Stimulated activated memory B cell treated with anti-CD40 and anti-IgM and Interleukin-4, amounts not matched to agents 10 μg/mL and 1 μg/mL and 100 μg/mL, for 72 hours (primary cell): Measurements from ENCODE around the gene YEATS2.
"Not testable (repeated sequence)": the region's sequence is repeated elsewhere in the genome, so short reads cannot be mapped to it uniquely, and the experiment has no call there.

Source experiments
- ATAC-seq: fragments of 150-1000 bp; cut with Tn5 transposase; 2 replicates; pipeline ENCODE4 v1.10.0; 2021
- H3K27ac Mint-ChIP-seq: one replicate; pipeline ENCODE4 v1.8.0; 2022; ENCODE audit warnings: mild to moderate bottlenecking, mixed read lengths
- H3K27me3 Mint-ChIP-seq: one replicate; pipeline ENCODE4 v1.8.0; 2022; ENCODE audit warnings: mixed read lengths
- H3K36me3 Mint-ChIP-seq: one replicate; pipeline ENCODE4 v1.8.0; 2022; ENCODE audit warnings: mixed read lengths
- H3K4me1 Mint-ChIP-seq: one replicate; pipeline ENCODE4 v1.8.0; 2022; ENCODE audit warnings: mixed read lengths
- H3K4me3 Mint-ChIP-seq: one replicate; pipeline ENCODE4 v1.8.0; 2022; ENCODE audit warnings: mild to moderate bottlenecking, moderate library complexity, mixed read lengths
- H3K9me3 Mint-ChIP-seq: one replicate; pipeline ENCODE4 v1.8.0; 2022; ENCODE audit warnings: mixed read lengths

The YEATS2 gene

DNA sequence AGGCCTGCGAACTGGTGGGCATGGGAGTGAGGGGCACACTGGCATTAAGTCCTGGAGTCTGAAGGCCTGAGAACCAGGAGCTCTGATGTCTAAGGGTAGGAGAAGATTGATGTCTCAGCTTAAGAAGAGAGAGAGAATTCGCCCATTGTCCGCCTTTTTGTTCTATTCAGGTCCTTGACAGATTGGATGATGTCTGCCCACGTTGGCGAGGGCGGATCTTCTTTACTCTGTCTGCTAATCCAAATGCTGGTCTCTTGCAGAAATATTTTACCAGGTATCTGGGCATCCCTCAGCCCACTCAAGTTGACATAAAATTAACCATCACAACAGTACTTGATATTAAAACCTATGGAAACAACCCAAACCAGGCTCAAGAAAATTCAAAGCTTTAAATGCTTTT is 83.6 kb downstream of the YEATS2 start:
- H3K4me3 Mint-ChIP-seq: no peak overlapping the region
- peaks cover 5% of the 10 kb centered on the region for H3K4me1 Mint-ChIP-seq
- no peak overlapping the region for H3K27ac Mint-ChIP-seq
- H3K9me3 Mint-ChIP-seq: no peaks in the 10 kb centered on the region
- peaks cover 77% of the 10 kb centered on the region for H3K36me3 Mint-ChIP-seq
- ATAC-seq: no peak
- H3K27me3 Mint-ChIP-seq: no peaks in the 10 kb centered on the region

DNA sequence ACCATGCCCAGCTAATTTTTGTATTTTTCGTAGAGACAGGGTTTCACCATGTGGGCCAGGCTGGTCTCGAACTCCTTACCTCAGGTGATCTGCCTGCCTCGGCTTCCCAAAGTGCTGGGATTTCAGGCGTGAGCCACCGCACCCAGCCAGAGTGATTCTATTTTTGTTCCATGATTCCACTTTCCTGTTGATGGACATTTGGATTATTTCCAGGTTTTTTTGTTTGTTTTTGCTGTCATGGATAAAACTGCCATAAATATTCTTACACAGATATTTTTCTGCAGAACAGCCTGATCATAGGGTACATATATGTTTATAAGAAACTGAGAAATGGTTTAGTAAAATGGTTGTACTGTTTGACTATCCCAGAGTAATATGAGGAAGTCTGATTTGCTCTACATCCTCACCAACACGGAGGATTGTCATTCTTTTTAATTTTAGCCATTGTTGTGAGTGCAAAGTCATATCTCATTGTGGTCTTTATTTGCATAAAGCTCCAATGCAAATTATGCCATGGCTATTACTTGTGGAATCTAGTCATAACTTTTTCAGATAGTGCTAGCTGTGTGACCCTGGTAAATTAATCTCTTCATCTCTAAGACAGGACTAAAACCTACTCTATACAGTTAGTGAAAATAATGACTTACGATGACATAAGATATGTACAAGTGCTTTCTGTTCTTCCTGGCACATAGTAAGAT is 85.1 kb downstream of the YEATS2 start:
- no peaks in the 10 kb centered on the region for H3K9me3 Mint-ChIP-seq
- H3K36me3 Mint-ChIP-seq: peaks cover 85% of the 10 kb centered on the region
- no peaks in the 10 kb centered on the region for H3K27me3 Mint-ChIP-seq
- ATAC-seq: no peak
- no peak overlapping the region for H3K4me3 Mint-ChIP-seq
- peaks cover 5% of the 10 kb centered on the region for H3K4me1 Mint-ChIP-seq
- no peak overlapping the region for H3K27ac Mint-ChIP-seq

DNA sequence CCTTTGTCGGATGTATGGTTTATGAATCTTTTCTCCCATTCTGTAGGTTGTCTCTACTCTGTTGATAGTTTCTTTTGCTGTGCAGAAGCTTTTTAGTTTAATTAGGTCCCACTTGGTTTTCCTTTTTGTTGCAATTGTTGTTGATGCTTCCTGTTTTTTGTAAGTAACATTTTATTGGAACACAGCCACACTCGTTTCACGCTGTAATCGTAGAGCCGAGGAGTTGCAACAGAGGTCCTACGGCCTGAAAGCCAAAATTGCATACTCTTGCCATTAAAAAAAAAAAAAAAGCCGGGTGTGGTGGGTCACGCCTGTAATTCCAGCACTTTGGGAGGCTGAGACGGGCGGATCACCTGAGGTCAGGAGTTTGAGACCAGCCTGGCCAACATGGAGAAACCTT is 86.9 kb downstream of the YEATS2 start:
- H3K27ac Mint-ChIP-seq, H3K4me3 Mint-ChIP-seq, H3K27me3 Mint-ChIP-seq, H3K4me1 Mint-ChIP-seq, H3K9me3 Mint-ChIP-seq, ATAC-seq: not testable (repeated sequence)
- peaks cover 82% of the 10 kb centered on the region for H3K36me3 Mint-ChIP-seq

DNA sequence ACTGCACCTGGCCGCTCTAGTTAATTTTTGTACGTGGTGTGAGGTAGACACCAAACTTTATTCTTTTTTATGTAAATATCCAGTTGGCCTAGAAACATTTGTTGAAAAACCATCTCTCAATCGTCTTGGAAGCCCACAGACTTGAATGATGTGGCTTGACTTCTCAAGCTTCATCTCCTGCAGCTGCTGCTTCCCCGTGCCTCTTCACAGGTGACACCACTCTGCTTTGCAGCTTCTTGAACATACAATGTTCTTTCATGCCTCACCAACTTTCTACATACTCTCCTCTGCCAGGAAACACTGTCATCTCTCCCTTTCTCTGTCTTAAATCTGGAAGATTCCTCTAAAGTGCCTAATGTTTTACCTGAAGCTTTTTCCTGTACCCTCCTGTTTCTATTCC is 92.2 kb downstream of the YEATS2 start:
- Mint-ChIP-seq H3K27ac (no peak overlapping the region), H3K36me3 (peaks cover 76% of the 10 kb centered on the region), H3K9me3 (no peaks in the 10 kb centered on the region), H3K4me3 (no peak overlapping the region), H3K27me3 (no peaks in the 10 kb centered on the region), H3K4me1 (peaks cover 5% of the 10 kb centered on the region)
- no peak for ATAC-seq

DNA sequence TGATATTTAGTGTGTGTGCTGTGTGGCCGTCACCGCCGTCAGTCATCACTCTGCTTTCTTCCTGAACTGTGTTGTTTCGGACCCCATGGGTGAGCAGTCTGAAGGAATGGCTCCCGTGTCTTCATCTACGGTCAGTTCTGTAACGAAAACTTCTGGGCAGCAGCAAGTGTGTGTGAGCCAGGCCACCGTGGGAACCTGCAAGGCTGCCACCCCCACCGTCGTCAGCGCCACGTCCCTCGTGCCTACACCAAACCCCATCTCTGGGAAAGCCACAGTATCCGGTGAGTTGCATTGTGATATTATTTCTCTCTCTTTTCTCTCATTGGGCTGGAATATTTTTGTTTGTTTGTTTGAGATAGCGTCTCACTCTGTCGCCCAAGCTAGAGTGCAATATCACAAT is 93.1 kb downstream of the YEATS2 start:
- H3K36me3 Mint-ChIP-seq: peaks cover 72% of the 10 kb centered on the region
- no peaks in the 10 kb centered on the region for H3K9me3 Mint-ChIP-seq
- ATAC-seq: no peak
- no peak overlapping the region for H3K27ac Mint-ChIP-seq
- H3K4me3 Mint-ChIP-seq: no peak overlapping the region
- H3K4me1 Mint-ChIP-seq: peaks cover 5% of the 10 kb centered on the region
- H3K27me3 Mint-ChIP-seq: no peaks in the 10 kb centered on the region

DNA sequence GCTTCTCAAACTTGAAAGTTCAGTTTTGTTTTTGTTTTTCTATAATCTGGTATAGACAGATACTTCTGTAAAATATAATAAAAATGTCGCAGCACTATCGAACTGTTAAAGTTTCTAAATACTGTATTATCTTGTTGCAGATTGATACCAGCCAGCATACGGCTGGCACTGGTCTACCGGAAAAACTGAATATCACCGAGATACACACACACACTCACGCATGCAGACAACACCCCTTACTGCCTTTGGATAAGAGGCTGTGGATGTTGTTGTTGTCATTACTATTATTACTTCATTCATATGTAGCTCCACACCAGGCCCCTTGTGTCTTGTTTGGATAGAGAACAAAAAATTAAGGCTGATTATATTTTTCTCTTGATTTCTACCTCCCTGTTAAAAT is 95.4 kb downstream of the YEATS2 start:
- H3K27ac Mint-ChIP-seq: no peak overlapping the region
- no peaks in the 10 kb centered on the region for H3K9me3 Mint-ChIP-seq
- H3K36me3 Mint-ChIP-seq: peaks cover 66% of the 10 kb centered on the region
- peaks cover 5% of the 10 kb centered on the region for H3K4me1 Mint-ChIP-seq
- no peaks in the 10 kb centered on the region for H3K27me3 Mint-ChIP-seq
- no peak for ATAC-seq
- no peak overlapping the region for H3K4me3 Mint-ChIP-seq

DNA sequence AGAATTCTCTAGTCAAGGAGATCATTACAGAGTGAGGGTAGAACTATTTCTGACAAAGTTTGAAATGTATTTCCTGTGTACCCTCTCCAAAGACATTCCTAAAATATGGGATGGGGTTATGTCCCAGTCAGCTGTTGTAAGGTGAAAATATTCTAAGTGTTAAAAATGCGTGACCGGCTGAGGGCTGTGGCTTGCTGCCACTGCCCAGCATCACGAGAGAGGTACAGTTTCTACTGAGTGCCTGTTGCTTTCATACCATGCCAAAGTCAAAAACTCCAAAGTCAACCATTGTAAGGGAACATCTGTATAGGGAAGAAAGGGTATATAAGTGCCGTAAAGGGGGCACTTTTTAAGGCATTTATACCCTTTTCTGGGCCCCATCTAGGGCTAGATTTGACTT is 96.9 kb downstream of the YEATS2 start:
- Mint-ChIP-seq H3K4me3 (no peak overlapping the region), H3K9me3 (no peaks in the 10 kb centered on the region), H3K27ac (no peak overlapping the region), H3K36me3 (peaks cover 68% of the 10 kb centered on the region), H3K4me1 (peaks cover 5% of the 10 kb centered on the region), H3K27me3 (no peaks in the 10 kb centered on the region)
- no peak for ATAC-seq

DNA sequence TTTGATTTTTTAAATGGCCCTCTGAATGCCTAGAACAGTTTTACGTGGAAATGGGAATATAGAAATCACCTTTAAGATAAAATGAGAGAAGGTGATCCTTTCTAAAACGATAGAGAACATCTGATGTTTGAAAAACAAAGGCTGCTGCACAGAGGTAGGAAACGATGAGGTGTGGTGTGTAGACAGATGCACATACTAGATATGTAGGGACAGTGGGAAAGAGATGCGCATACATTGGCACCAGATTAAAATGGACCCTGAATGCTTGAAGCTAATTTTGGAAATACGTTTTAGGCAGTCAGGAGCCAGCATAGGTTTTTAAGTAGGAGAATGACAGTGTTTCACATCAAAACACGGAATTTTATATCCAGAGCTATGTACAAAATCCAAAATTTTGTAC is 98.8 kb downstream of the YEATS2 start:
- ATAC-seq: no peak
- no peak overlapping the region for H3K4me3 Mint-ChIP-seq
- H3K9me3 Mint-ChIP-seq: no peaks in the 10 kb centered on the region
- peaks cover 66% of the 10 kb centered on the region for H3K36me3 Mint-ChIP-seq
- no peaks in the 10 kb centered on the region for H3K27me3 Mint-ChIP-seq
- H3K4me1 Mint-ChIP-seq: no peaks in the 10 kb centered on the region
- H3K27ac Mint-ChIP-seq: no peak overlapping the region

DNA sequence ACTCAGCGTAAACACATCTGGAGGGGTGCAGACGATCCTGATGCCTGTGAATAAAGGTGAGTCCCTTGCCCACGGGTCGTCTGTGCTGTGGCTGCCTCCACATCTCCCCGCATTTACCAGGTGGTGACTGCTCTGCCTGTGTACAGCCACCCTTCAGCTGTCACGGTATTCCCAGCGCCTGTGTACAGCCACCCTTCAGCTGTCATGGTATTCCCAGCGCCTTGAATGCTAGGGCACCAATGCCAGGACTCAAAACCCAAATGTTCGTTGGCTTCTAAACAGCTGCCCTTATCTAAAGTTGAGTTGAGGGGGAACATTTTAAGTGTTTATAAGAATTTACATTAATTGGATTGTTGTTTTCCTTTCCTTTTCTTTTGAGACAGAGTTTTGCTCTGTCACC is 100.4 kb downstream of the YEATS2 start:
- no peak for ATAC-seq
- Mint-ChIP-seq H3K36me3 (peaks cover 72% of the 10 kb centered on the region), H3K27me3 (no peaks in the 10 kb centered on the region), H3K4me1 (no peaks in the 10 kb centered on the region), H3K27ac (no peak overlapping the region), H3K9me3 (no peaks in the 10 kb centered on the region), H3K4me3 (no peak overlapping the region)

DNA sequence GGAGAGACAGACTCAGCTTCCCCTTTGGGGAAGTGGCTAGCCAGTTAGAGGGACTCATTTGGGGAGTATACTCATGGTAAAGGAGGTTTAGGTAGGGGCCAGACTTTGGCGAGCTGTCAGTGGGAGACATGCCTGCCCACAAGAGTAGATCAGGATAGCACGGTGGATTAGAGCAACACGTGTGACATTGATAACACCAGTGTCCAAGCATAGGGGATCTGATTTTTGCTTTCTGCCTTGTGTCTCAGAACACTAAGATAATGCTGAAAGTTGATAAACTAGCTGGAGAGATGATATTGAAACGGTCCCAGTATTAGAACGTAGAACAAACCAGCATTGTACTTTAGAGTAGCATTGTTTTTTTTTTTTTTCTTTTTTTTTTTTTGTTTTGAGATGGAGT is 101.9 kb downstream of the YEATS2 start:
- H3K27me3 Mint-ChIP-seq: no peaks in the 10 kb centered on the region
- no peaks in the 10 kb centered on the region for H3K4me1 Mint-ChIP-seq
- no peaks in the 10 kb centered on the region for H3K9me3 Mint-ChIP-seq
- no peak overlapping the region for H3K4me3 Mint-ChIP-seq
- peaks cover 76% of the 10 kb centered on the region for H3K36me3 Mint-ChIP-seq
- ATAC-seq: no peak
- no peak overlapping the region for H3K27ac Mint-ChIP-seq

DNA sequence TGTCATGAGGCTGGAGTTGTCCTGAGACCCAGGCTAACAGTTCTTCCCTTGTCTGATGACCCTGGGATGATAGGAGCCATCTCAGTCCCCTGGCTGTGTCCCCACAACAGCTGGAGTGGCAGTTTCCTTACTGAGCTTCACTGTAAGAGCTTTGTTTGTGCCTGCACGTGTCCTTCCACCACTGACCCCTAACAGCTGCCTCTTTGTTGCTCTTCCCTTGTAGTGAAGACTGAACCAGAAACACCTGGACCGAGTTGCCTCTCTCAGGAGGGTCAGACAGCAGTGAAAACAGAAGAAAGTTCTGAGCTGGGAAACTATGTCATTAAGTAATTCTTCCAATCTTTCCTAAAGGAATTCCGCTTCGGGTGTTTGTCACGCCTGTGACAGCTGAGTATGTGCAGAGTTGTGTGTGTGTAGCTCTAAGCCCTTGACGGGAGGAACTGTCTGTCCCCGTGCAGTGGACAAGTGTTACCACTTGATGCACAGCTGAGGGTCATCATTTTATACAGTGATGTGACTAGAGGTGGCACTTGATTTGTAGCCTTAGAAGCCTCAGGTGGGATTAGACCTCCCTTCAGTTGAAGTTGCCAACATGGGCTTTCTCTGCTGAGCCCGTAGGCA is 102.8 kb downstream of the YEATS2 start:
- Mint-ChIP-seq H3K27ac (no peak overlapping the region), H3K9me3 (no peaks in the 10 kb centered on the region), H3K4me3 (no peak overlapping the region), H3K4me1 (no peaks in the 10 kb centered on the region), H3K27me3 (no peaks in the 10 kb centered on the region), H3K36me3 (peaks cover 79% of the 10 kb centered on the region)
- ATAC-seq: no peak

DNA sequence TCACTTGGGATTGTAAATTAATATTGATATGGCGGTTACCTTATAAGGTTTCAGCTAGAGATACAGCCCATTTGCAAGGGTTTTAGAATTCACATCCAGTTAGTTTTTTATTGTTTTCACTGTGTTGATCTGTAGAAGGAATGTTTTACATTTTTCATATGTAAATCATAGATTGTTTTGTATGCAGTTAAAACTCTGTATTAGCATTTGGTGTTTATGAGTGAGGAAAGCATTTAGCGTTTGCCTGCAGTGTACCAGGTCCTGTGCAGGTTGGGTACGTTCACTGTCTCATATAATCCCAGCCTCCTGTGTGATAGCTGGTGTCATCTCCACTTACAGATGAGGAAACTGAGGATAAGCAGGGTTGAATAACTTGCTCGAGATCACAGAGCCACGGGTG is 104.0 kb downstream of the YEATS2 start:
- Mint-ChIP-seq H3K36me3 (peaks cover 78% of the 10 kb centered on the region), H3K4me3 (no peak overlapping the region), H3K4me1 (no peaks in the 10 kb centered on the region), H3K9me3 (no peaks in the 10 kb centered on the region), H3K27ac (no peak overlapping the region), H3K27me3 (no peaks in the 10 kb centered on the region)
- no peak for ATAC-seq

DNA sequence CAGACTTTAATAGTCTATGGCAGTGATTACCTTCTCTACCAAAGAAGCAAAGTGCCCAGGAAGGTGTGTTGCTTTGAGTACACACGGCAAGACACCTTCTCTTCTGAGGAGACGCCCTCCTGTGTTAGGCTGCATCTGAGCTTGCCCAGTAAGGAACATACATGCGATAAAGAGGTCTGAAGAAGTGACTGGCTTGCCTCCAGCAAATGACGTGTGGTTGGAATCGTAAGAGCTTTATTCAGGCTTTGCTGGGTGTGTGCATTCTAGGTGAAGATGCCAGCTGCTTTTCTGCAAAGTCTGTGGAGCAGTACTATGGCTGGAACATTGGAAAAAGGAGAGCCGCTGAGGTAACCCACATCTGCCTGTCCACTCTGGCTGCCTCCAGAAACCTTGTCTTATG is 105.4 kb downstream of the YEATS2 start:
- no peak overlapping the region for H3K27ac Mint-ChIP-seq
- no peaks in the 10 kb centered on the region for H3K4me1 Mint-ChIP-seq
- no peaks in the 10 kb centered on the region for H3K27me3 Mint-ChIP-seq
- no peak overlapping the region for H3K4me3 Mint-ChIP-seq
- peaks cover 84% of the 10 kb centered on the region for H3K36me3 Mint-ChIP-seq
- no peaks in the 10 kb centered on the region for H3K9me3 Mint-ChIP-seq
- no peak for ATAC-seq

DNA sequence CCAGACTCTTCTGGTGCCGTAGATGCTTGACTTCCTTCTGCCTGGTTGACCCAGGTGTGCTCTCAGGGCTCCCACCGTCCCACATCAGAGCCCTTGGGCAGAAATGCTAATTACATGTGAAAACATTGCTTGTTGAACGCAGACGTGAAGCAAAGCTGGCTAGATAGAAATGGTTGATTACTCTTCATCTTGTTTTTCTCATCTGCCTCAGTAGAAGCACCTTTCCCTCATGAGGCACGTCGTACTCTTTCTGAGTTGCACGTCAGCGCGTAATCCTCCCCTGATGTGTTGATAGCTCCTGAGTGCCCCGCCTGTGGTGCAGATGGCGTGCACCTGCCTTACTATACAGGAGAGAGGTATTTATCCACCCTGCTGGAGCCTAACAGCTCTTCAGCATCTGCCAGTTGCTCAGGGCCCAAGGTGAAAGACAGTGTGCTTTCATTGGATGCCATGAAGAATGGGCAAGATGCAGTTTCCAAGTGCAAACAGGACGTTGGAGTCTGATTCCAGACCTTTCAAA is 109.7 kb downstream of the YEATS2 start:
- Mint-ChIP-seq H3K27me3 (no peaks in the 10 kb centered on the region), H3K9me3 (no peaks in the 10 kb centered on the region), H3K4me1 (no peaks in the 10 kb centered on the region), H3K4me3 (no peak overlapping the region), H3K36me3 (peaks cover 76% of the 10 kb centered on the region), H3K27ac (no peak overlapping the region)
- ATAC-seq: no peak

DNA sequence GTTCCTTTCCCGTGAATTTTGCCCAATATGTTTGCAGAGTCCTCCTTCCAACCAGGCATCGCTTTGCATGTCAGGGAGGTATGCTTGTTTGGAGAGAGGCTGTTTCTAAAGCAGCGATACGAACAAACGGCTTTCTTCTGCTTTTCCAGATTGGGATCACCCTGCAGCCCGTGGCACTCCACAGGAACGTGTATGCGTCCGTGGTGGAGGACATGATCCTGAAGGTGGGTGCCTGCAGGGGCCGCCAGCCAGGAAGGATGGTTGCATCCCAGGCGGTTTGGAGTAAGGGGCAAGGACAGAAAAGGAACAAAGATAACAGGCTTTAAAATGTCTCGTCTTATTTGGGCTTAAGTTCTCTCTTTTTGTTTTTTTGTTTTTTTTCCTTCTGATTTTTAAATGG is 110.3 kb downstream of the YEATS2 start:
- H3K4me3 Mint-ChIP-seq: no peak overlapping the region
- H3K27ac Mint-ChIP-seq: no peak overlapping the region
- H3K27me3 Mint-ChIP-seq: no peaks in the 10 kb centered on the region
- no peaks in the 10 kb centered on the region for H3K9me3 Mint-ChIP-seq
- H3K4me1 Mint-ChIP-seq: no peaks in the 10 kb centered on the region
- no peak for ATAC-seq
- H3K36me3 Mint-ChIP-seq: peaks cover 75% of the 10 kb centered on the region

DNA sequence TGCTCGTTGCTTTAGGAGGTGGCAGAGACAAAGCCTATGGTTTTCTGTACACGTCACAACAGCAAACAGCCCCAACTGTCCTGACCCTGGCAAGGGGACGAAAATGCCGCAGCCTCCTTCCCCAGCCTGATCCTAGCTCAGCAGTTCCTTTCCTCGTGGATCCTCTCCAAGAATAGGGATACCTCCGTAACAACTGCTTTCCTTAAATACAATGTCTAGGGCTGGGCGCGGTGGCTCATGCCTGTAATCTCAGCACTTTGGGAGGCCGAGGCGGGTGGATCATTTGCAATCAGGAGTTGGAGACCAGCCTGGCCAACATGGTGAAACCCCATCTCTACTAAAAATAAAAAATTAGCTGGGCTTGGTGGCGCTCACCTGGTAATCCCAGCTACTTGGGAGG is 110.8 kb downstream of the YEATS2 start:
- Mint-ChIP-seq H3K27me3 (no peaks in the 10 kb centered on the region), H3K4me1 (no peaks in the 10 kb centered on the region), H3K27ac (no peak overlapping the region), H3K36me3 (peaks cover 71% of the 10 kb centered on the region), H3K4me3 (no peak overlapping the region), H3K9me3 (no peaks in the 10 kb centered on the region)
- no peak for ATAC-seq
